HG03378 (cell line): ENCODE results near the gene POLR1H.

ENCODE experiments used
- ATAC-seq: cut with Tn5 transposase; IDR thresholded peaks from one replicate; pipeline ENCODE4 v1.9.1; 2021; ENCODE audit warnings: mild to moderate bottlenecking, moderate library complexity; ENCODE audit not compliant: unreplicated experiment

Gene POLR1H

DNA sequence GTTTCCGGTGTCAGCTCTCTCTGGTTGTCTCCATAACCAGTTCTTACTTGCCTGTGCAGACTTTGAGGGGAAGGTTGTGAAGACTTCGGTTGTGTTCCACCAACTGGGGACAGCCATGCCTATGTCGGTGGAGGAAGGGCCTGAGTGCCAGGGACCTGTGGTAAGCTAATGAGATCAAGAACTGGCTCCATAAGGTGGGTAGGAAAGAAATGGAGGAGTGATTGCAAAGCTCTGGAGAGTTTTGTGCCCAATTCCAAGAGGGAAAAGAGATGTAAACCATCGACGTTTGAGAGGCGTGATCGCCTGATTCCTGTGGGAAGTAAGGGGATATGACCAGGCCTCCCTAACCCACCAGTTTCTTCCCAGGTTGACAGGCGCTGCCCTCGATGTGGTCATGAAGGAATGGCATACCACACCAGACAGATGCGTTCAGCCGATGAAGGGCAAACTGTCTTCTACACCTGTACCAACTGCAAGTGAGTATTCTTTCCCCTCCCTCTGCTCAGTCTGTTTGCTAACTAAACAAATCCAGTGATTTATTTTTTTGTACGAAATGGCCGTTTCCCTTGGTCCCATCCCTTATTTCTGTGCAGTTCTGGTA, 893 bp downstream of the POLR1H start:
- ATAC-seq, result peak; percentile 2

DNA sequence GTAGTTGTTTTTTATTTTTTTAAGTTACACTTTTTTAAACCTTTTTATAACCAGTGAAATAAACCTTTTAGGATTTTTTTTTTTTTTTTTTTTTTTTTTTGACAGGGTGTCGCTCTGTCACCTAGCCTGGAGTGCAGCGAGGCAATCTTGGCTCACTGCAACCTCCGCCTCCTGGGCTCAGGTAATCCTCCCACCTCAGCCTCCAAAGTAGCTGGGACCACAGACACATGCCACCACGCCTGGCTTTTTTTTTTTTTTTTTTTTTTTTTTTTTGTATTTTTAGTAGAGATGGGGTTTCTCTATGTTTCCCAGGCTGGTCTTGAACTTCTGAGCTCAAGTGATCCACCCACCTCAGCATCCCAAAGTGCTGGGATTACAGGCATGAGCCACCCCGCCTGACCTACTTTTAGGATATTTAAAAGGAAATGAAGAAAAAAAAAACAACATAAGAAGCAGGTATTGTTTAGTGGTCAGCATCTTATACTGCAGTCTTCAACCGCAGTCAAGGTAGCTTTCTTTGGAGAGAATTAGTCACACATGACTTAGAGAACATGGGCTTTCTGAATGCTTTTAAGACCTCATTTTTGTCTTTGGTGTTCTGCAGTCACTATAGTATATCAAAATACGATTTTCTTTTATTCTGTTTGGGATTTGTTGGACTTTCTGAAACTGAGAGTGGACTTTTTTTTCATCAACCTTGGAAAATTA, 1.6 kb downstream of the POLR1H start:
- no peak for ATAC-seq

DNA sequence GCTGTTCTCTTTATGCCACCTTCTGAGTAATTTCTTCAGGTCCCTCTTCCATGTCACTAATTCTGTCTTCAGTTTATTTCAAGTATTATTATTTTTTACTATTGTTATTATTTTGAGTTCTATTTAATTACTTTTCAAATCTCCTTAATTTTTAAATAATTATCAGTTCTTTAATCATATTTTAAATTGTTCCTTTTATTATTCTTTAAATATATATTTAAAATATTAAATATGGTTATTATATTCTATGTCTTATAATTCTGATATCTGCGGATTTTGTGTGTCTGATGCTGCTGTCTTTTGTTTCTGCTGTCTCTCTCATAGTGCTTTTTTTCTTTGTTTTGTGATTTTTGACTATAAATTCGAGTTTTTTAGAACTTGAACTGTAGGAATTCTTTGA, 2.2 kb downstream of the POLR1H start:
- ATAC-seq, result no peak

DNA sequence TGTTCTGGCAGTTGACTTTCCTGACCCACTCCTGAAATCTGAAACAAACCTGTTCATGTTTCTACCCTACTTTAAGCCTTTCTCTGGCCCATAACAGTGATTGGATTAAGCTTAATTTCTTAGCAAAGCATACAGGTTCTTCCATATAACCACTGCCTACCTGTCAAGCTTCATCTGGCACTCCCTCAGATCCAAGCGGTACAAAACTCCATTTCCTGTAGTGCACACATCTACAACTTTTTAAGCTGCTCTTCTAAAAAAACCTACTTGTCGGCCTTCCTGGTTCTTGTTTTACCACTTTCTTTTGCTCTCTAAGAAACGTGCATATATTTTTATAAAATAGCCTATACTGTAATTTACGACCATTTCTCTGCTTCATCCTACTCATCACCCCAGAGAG, 5.0 kb downstream of the POLR1H start:
- ATAC-seq, result no peak

DNA sequence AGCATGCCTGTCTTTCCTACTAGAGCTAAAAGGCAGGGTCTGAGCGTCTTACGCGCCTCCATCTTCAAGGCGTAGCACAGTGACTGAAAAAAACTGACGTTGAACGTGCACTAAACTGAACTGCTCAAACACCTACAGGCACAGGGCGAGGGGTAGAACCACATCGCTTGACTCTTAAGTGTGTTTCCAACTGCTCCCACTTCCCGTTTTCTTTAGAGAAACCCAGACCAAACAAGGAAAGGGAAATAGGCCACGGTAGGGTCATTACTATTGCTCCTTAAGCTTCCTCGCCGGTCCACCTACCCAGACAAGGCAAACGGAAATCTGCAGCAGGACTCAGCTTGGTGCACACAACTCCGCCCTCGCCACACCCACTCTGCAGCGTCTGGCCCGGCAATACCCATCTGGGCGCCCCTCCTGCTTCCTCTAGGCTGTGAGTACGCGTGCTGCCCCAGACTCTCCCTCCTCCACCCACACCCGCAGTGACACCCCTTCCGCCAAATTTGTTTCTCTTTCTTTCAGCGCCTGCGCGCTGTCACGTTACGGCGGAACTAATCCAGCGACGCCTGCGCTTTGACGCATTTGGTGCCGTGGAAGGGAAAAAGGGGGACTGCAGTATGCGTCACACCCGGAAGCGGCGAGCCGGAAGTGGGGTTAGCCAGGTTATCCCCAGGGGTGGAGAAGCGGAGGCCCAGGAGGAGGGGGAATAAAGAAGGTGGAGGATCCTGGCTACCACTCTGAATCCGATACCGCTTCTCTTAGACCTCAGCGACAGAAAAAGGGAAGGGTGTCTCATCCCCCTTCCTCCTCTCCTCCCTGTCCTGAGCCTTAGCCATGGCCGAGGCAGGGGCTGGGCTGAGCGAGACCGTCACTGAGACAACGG, 5.8 kb downstream of the POLR1H start, which contains the start of gene PPP1R11:
Gene PPP1R11 (plus strand): TSS at position 622 of the 883 bp plus-strand sequence. CDS start 213 bp downstream, at position 835.
- ATAC-seq, result peak; percentile 86

DNA sequence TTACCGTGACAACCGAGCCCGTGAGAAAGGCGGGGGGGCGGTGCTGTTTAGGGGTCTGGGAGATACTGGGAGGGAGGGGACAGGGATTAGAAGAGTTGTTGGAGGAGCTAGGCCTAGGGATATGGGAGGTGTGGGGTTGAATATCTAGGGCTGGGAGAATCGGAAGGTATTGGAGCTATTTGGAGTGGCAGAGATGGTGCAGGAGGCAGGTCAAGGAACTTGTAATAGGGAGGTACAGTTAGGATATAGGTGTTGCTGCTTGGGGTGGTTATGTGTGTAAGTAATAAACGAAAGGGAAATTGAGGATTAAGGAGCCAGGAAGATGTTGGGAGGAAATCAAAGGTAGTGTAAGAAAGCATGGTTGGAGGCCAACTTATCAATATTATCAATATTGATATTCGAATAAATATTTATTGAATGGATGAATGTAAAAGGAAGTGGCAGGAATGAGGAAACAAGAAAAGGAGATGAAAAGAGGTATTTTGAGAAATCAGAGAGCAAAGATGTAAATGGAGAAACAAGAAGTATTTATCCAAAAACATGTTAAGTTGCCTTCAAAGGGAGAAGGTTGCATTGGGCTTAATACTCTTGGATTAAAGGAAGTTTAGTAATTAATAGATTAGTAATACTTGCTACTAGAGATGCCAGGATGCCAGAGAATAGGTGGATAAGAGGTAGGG, 6.5 kb downstream of the POLR1H start:
- no peak for ATAC-seq

DNA sequence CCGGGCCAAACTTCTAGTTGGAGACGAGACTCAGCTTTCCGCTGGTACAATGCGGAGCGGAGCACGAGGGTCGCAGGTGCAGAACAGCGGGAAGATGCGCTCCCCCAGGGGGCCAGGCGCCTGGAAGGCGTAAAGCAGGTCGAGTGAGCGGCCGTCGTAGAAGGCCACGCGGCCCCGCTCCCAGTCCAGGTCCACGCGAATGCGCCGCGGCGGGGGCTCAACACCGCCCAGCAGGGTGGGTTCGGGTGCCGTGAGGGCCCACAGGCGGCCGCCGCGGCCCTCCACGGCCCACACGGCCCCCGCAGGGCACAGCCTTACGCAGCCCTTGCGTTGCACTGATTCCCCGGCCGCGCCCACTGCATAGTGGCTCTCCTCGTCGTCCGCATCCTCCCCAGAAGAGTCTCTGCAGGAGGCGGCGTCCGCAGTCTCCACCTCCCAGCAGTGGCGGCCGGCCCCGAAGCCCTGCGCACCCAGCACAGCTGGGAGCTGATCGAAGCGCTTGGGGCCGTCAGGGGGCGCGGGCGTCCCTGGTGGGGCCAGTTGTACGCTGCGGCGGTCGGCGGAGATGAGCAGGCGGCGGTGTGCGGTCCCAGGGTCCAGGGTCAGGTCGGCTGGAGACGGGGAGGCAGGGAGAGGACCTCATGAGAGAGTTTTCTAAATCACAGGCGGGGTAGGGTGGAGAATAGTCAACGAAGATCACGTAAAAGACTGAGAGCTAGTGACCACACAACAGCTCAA, 10.2 kb downstream of the POLR1H start:
- no peak for ATAC-seq

DNA sequence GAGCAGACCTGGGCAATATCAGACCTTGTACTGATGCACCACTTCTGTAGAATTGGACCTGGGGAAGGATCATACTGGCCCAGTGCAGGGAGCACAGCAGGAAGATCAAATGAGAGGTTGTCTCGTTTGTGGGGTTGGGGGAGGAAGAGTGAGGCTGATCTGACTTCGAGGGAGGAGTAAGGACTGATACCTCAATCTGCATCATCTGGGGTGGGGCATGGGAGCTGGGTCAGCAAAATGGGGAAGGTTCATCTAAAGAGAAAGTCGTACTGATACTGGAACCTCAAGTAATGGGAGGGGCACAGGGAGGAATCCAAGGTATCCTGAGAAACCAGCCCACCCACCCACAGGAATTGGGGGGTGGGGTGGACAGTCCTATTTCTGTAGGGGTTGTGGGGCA, 10.8 kb downstream of the POLR1H start:
- ATAC-seq, result no peak

DNA sequence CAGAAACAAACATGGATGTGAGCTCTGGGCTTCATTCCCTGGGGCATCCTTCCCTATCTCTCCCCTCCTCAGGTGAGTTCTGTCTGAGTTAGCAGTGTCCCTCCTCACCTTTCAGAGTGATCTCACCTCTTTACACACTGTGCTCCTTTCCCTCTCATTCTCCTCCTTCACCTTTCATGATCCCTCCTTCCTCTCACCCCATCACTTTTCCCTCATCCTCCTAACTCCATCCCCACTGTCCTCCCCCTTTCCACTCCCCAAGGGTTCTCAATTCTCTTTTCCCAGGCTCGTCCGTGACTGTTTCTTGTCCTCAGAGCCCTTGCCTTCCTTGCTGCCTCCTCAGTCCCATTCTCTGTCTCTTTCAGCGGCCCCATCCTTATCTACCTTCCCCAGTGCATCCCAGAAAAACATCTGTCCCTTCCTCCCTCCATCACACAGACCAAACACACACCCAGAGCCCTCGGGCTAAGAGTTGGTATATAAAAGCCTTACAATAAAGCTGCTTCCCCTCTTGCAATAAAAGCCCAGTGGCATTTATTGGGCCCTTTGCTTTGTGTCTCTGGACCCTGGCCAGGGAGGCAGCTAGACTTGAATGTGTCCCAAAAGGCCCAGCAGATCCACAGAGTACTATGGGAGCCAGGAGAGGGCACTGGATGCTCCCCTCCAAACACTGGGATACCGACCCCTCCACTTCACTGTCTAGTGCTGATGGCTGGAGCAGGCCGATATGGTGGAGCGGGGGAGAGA, 12.6 kb downstream of the POLR1H start:
- ATAC-seq, result no peak

DNA sequence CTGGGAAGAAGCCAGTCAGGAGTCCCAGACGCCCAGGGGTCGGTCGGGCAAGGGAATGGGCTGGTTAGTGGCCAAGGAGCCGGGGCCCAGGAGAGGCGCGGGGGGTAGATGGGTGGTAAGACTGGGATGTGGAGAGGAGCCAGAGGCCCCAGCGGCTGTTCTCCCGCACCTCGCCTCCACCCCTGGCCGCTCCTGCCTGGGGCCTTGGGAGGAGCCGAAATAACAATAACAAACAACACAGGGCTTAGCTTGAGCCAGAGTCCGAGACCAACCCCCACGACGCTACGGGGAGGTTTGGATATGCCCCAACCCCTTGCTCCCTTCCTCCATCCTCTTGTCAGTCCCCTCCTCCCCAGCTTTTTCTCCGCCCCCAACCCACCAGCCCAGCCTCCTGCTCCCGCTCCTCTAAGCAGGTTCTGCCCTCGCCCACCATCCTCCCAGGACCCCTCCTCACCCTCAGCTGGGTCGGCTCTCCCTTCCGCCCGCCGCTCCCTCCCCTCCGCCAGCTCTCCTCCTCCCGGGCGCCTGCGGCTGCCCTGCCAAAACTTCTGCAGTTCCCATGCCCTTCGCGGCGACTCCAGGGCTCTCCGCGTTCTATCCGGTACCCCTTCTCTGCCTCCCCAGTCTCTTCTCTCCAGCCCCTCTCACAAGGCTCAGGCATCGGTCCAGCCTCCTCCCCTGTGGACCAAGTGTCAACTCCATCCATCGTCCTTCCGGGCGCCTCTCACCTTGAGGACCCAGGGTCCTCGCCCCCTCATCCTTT, 13.4 kb downstream of the POLR1H start:
- ATAC-seq, result no peak

DNA sequence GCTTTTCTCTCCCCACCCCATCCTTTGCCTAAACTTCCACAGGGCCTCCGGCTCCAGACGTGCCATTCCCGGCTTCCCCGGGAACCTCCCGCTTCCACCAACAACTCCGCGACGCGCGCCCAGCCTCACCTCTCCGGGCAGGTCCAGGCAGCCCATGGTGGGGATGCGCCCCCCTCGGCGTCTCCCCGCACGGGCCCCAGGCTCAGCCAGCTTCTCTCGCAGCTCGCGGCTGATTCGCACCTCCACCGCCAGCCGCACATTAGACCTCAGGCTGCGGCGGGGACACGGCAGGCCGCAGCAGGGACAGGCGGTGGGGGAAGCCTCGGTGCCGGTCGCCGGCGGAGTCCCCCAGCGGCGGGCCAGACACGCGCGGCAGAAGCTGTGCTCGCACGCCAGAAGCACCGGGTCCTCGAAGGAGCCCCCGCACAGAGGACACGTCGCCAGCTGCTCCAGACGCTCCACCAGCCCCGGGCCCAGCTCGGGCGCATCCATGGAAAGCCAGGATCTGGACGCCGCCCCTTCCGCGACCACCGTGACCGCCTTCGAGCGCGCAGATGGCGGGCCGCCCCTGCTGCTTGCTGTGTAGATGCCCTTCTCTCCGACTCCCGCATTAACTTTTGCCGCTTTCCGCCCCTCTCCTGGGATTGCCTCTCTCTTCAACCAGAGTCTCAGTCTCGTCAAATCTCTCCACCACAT, 14.2 kb downstream of the POLR1H start, which contains the start of gene RNF39:
Gene RNF39 (minus strand): TSS at position 676 of the 696 bp plus-strand sequence. CDS start 184 bp downstream, at position 492.
- ATAC-seq, result no peak

DNA sequence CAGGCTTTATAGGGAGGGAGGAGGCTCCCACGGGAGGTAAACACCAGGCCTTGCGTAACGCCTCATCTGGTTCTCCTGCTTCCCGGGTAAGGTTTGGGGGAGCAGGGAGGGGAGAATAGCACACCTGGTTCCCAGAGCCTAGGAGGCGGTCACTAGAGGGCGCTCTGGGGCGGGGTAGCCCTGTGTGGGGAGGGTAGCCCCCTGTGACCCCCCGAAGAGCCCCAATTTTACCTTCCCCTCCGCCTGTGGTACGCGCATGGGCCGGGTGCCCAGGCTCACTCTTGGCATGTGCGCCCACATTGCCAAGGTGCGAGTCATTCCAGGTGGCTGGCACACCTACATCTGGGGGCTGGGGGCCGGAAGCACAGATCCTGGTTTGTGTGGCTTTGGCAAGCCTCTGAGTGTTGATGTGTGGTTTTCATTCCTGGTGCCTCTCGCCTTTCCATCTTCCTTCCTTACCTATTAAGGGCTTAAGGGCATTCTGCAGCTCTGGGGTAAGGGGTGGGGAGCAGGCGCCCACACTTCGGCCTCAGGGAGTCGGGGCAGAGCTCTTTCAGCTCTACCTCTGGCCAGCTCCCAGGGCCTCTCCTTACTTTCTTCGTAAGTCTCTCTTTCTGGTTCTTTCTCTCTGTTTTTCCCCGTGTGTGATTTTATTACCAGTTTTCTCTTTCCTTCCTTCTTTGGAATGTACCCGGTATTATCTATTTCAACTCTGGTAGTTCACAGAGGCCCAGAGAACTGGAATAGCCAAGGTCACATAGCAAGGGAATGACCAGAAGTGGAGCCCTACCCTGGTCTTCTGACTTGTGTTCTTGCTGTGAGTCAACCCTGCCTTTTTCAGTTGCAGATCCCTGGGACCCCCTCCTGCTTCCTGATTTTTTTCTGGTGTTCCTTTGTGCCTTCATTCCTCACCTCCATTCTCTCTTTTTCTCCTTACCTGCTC, 15.0 kb downstream of the POLR1H start:
- no peak for ATAC-seq

DNA sequence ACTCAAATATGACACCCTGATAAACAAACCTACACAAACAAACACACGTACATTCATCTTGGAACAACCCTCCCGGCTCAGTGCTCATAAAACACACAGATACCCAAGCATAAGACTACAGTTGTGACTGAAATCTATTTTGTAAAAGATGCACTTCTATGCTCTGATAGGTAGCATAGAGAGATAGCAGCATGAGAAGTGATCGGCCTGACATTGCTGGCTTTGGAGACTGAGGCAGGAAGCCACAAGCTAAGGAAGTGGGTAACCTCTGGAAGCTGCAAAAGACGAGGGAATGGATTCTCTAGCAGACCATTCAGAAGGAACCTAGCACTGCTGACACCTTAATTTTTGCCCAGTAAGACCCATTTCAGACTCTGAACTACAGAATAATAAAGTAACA, 16.2 kb downstream of the POLR1H start:
- ATAC-seq, result no peak

DNA sequence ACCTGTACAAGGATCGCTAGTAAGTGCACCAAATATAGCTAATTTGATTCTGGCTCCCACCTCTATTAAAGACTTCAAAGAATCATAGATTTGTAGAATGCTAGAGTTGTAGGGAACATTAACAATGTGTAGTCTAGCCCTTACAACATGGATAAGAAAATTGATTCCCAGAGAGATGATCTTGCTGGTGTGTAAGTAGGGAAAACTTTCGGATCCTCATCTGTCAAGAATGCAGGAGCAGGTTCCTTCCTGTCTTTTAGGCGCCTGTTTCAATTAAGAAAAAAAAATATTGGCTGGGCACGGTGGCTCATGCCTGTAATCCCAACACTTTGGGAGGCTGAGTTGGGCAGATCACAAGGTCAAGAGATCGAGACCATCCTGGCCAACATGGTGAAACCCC, 26.8 kb downstream of the POLR1H start:
- no peak for ATAC-seq

DNA sequence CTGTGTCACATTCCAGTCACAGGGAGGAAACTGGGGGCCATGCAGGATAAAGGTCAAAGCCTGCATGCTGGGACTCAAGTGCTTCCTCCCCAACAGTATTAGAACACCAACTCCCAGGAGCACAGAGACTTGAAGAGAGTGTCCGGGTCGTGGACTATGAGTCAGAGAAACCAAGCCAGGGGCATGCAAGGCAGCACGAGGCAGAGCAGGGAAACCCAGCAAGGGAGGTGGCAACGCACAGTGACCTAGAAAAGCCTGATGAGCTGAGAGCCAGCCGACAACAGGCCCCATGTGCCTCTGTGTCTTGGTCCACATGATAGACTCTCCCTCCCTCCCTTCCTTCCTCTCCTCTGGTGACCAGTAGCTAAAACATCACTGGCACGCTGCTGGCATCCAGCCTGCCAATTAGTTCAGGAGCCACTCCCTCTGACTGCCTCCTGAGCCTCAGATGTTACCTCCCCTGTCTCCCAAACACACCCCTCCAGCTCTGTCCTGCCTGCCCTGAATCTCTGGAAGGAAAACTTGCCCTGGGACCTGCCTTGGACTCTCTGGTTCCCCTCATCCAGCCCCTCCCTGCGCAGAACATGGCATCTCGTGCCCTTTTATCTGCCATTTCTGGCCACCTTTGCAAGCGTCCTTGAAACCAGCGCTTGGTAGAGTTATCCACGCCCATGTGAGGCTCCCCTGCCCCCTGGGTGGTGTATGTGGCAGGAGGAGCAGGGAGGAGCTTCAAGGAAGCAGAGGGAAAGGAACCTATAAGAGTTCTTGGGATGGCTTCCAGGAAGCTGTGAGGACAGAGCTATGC, 30.7 kb downstream of the POLR1H start:
- ATAC-seq, result no peak

DNA sequence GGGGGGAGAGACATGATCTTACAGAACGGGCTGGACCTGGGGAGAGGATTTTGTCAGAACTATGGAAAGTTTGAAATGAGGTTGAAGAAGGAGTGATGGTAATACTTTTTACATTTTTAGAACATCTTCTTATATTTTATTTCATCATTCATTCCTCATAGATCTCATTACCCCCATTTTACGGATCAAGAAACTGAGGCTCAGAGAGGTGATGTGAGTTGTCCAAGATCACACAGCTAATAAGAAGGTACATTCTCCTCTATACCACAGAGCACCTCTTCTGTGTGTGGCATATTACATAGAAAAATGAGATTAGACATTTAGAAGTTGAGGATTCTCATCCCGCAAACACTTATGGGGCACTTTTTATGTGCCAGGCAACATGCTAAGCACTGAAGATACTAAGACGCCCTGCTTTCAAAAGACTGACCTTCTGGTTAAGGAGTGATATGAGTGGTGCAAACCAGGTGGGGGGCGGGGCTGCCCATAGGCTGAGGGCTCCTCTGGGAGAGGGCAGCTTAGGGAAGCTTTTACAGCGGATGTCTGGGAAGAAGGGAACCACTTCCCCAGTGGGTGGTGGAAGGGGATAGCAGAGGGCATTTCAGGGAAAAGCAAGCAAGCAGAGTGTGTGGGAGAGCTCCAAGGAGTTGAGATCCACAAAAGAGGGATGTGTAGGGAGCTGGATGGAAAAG, 31.9 kb downstream of the POLR1H start:
- no peak for ATAC-seq
